ENCODE data around the gene RELN. TPM values are rescaled to one million over a fixed set of nuclear protein-coding genes. Genes with fewer than 3 reads are reported as not detected.

Gene RELN
- total RNA-seq, 2 experiments from 2014 or later: not detected

- H3K4me1 ChIP-seq (ENCODE audit: insufficient read depth, low read length): no peaks in the 10 kb centered on the region
- POLR2A ChIA-PET: no interaction called here
- Mint-ChIP-seq H3K27ac (no peak overlapping the region), H3K9me3 (peaks cover 4% of the 10 kb centered on the region), H3K4me3 (no peak overlapping the region), H3K27me3 (peaks cover 10% of the 10 kb centered on the region), H3K36me3 (ENCODE audit: low read depth) (no peaks in the 10 kb centered on the region), H3K4me1 (ENCODE audit: low read depth) (no peaks in the 10 kb centered on the region)
- no peaks in the 10 kb centered on the region for H3K36me3 ChIP-seq (ENCODE audit: insufficient read depth, low read length)
- no peak for ATAC-seq (ENCODE audit: poor library complexity)
- peaks cover 0 to 4% of the 10 kb centered on the region in 2 experiments for H3K9me3 ChIP-seq (ENCODE audit: control insufficient read depth in 1 of 2, insufficient read depth in 1 of 2, low read length in 2 of 2)
- CTCF ChIA-PET: no interaction called here
- H3K4me3 ChIP-seq (ENCODE audit: low read length): no peak overlapping the region
- no peaks in the 10 kb centered on the region for H3K27me3 ChIP-seq (ENCODE audit: control insufficient read depth in 1 of 2, insufficient read depth in 2 of 2, low read length in 2 of 2)
- DNase-seq: no peak
- H3K27ac ChIP-seq (ENCODE audit: low read depth in 1 of 2, low read length in 2 of 2): no peak overlapping the region
- TF ChIP-seq CTCF (IDR thresholded peaks at IDR 0.05): no peak
- intact Hi-C loops (cut with DNase I, micrococcal nuclease): no loop called here
Observed at GRCh38 chr7:104029765-104030164, 40.3 kb upstream of the RELN start.

- H3K4me1 ChIP-seq (ENCODE audit: insufficient read depth, low read length): no peaks in the 10 kb centered on the region
- H3K9me3 ChIP-seq (ENCODE audit: control insufficient read depth in 1 of 2, insufficient read depth in 1 of 2, low read length in 2 of 2): peaks cover 0 to 17% of the 10 kb centered on the region in 2 experiments
- intact Hi-C loops (cut with DNase I, micrococcal nuclease): no loop called here
- Mint-ChIP-seq H3K27me3 (no peaks in the 10 kb centered on the region), H3K36me3 (ENCODE audit: low read depth) (no peaks in the 10 kb centered on the region), H3K4me1 (ENCODE audit: low read depth) (no peaks in the 10 kb centered on the region), H3K4me3 (no peak overlapping the region), H3K9me3 (no peaks in the 10 kb centered on the region), H3K27ac (no peak overlapping the region)
- CTCF ChIA-PET: no interaction called here
- no peak for ATAC-seq (ENCODE audit: poor library complexity)
- TF ChIP-seq CTCF (IDR thresholded peaks at IDR 0.05): no peak
- POLR2A ChIA-PET: interaction anchor here (0.6 kb wide), 1 partner anchor 419 kb away, joined by 4 read pairs; no protein-coding TSS in a partner anchor
- no peaks in the 10 kb centered on the region for H3K36me3 ChIP-seq (ENCODE audit: insufficient read depth, low read length)
- H3K4me3 ChIP-seq (ENCODE audit: low read length): no peak overlapping the region
- DNase-seq: no peak
- H3K27ac ChIP-seq (ENCODE audit: low read depth in 1 of 2, low read length in 2 of 2): no peak overlapping the region
- H3K27me3 ChIP-seq (ENCODE audit: control insufficient read depth in 1 of 2, insufficient read depth in 2 of 2, low read length in 2 of 2): no peaks in the 10 kb centered on the region
Observed at GRCh38 chr7:104024632-104025031, 35.2 kb upstream of the RELN start.

- no peak for ATAC-seq (ENCODE audit: poor library complexity)
- intact Hi-C loops (cut with DNase I, micrococcal nuclease): no loop called here
- no peaks in the 10 kb centered on the region for H3K36me3 Mint-ChIP-seq (ENCODE audit: low read depth)
- H3K27me3 Mint-ChIP-seq: no peaks in the 10 kb centered on the region
- no peaks in the 10 kb centered on the region for H3K4me1 Mint-ChIP-seq (ENCODE audit: low read depth)
- CTCF ChIA-PET: no interaction called here
- no peaks in the 10 kb centered on the region for H3K9me3 Mint-ChIP-seq
- POLR2A ChIA-PET: no interaction called here
- H3K4me3 Mint-ChIP-seq: no peak overlapping the region
- TF ChIP-seq CTCF (IDR thresholded peaks at IDR 0.05): no peak
- H3K27me3 ChIP-seq (ENCODE audit: control insufficient read depth in 1 of 2, insufficient read depth in 2 of 2, low read length in 2 of 2): no peaks in the 10 kb centered on the region
- no peaks in the 10 kb centered on the region for H3K36me3 ChIP-seq (ENCODE audit: insufficient read depth, low read length)
- no peak overlapping the region for H3K27ac ChIP-seq (ENCODE audit: low read depth in 1 of 2, low read length in 2 of 2)
- H3K9me3 ChIP-seq (ENCODE audit: control insufficient read depth in 1 of 2, insufficient read depth in 1 of 2, low read length in 2 of 2): peaks cover 0 to 17% of the 10 kb centered on the region in 2 experiments
- no peak overlapping the region for H3K4me3 ChIP-seq (ENCODE audit: low read length)
- H3K27ac Mint-ChIP-seq: no peak overlapping the region
- no peaks in the 10 kb centered on the region for H3K4me1 ChIP-seq (ENCODE audit: insufficient read depth, low read length)
- no peak for DNase-seq
Observed at GRCh38 chr7:104023100-104023499, 33.6 kb upstream of the RELN start.

Measured in CD4-positive, alpha-beta T cell (primary cell).